Endometrial microvascular endothelial cells (primary cell): ENCODE data around the gene PRR23C. TPM values are rescaled to one million over a fixed set of nuclear protein-coding genes. Genes with fewer than 3 reads are reported as not detected.
"Not testable (repeated sequence)": the region's sequence is repeated elsewhere in the genome, so short reads cannot be mapped to it uniquely, and the experiment has no call there.

ENCODE experiments used
- in situ Hi-C: cut with HindIII; loops from 2 replicates; pipeline ENCODE4 v1.10.0; 2017; ENCODE audit warnings: low sequenced_read_pairs, low pct_unique_long_range_greater_than_20kb; ENCODE audit errors: inconsistent ontology term
- total RNA-seq: library from RNA; depleted of rRNA; stranded (reverse); fragments of >200 nt; gene quantifications from one replicate; pipeline ENCODE4 v1.2.3, GENCODE V29; 2015; ENCODE audit errors: inconsistent ontology term

The PRR23C gene
- total RNA-seq: not detected

- in situ Hi-C loops: no loop called here
These were observed at the start of gene PRR23C for GRCh38 chr3:139044366-139045210. Gene PRR23C, minus strand, starts transcription at chr3:139044892. Its CDS starts 272 bp downstream, at chr3:139044620.

- in situ Hi-C loops: no loop called here
These were observed 49.1 kb upstream of the PRR23C start for GRCh38 chr3:139093840-139094239.

GRCh38 chr3:139088462-139089324 lies 44.0 kb upstream of the PRR23C start:
- in situ Hi-C loops: no loop called here

GRCh38 chr3:139087621-139088020 lies 42.9 kb upstream of the PRR23C start:
- in situ Hi-C loops: no loop called here

- in situ Hi-C loops: no loop called here
These were observed 39.5 kb upstream of the PRR23C start for GRCh38 chr3:139084176-139084575.

- in situ Hi-C loops: no loop called here
These were observed 29.9 kb upstream of the PRR23C start for GRCh38 chr3:139074565-139075115.

GRCh38 chr3:139062918-139063317 lies 18.2 kb upstream of the PRR23C start:
- in situ Hi-C loops: no loop called here

GRCh38 chr3:139052802-139053600 lies 8.3 kb upstream of the PRR23C start:
- in situ Hi-C loops: no loop called here

GRCh38 chr3:139043554-139044365 lies 932 bp downstream of the PRR23C start:
- in situ Hi-C loops: no loop called here

- in situ Hi-C loops: no loop called here
These were observed 7.2 kb downstream of the PRR23C start for GRCh38 chr3:139037478-139037877.

- in situ Hi-C loops: no loop called here
These were observed 12.2 kb downstream of the PRR23C start for GRCh38 chr3:139032326-139033002.

- in situ Hi-C loops: not testable (repeated sequence)
These were observed 14.1 kb downstream of the PRR23C start for GRCh38 chr3:139030576-139030975.

- in situ Hi-C loops: no loop called here
These were observed 19.7 kb downstream of the PRR23C start for GRCh38 chr3:139024968-139025367.

GRCh38 chr3:139020868-139021234 lies 23.8 kb downstream of the PRR23C start, which contains the start of gene PRR23B:
Gene PRR23B, minus strand, starts transcription at chr3:139020926. Its CDS starts 265 bp downstream, at chr3:139020661.
- in situ Hi-C loops: no loop called here

- in situ Hi-C loops: no loop called here
These were observed 24.4 kb downstream of the PRR23C start for GRCh38 chr3:139020036-139020867.

GRCh38 chr3:139016430-139017048 lies 28.2 kb downstream of the PRR23C start:
- in situ Hi-C loops: no loop called here
